ENCODE measurements around the gene TSFM. TPM values are rescaled to one million over a fixed set of nuclear protein-coding genes. Genes with fewer than 3 reads are reported as not detected.

The TSFM gene
- polyA plus RNA-seq, 3 donors, result 4.5 to 22.6 (median 21.8) TPM

GRCh38 chr12:57839996-57840395, 57.4 kb downstream of the TSFM start:
- Histone ChIP-seq H3K36me3 (replicated peaks in 1 of 2; ENCODE audit: control insufficient read depth in 1 of 2, insufficient read depth in 2 of 2, low read length in 2 of 2) (no peaks in the 10 kb centered on the region), H3K4me3 (replicated peaks in 1 of 3; ENCODE audit: low read depth in 2 of 3, low read length in 3 of 3) (no peak overlapping the region), H2AFZ (ENCODE audit: insufficient read depth, low read depth, low read length, poor library complexity, severe bottlenecking) (no peak overlapping the region), H3K4me1 (ENCODE audit: control insufficient read depth in 1 of 2, insufficient read depth in 2 of 2, low read length in 2 of 2) (peaks cover 96 to 100% of the 10 kb centered on the region in 2 donors), H4K20me1 (ENCODE audit: insufficient read depth, low read length) (peaks cover 100% of the 10 kb centered on the region), H3K4me2 (replicated peaks; ENCODE audit: extremely low read depth, low read length, poor library complexity, severe bottlenecking) (no peak overlapping the region), H3K27me3 (ENCODE audit: control insufficient read depth in 2 of 2, insufficient read depth in 2 of 2, low read length in 2 of 2) (no peaks in the 10 kb centered on the region), H3K27ac (ENCODE audit: low read depth in 1 of 2, low read length in 2 of 2) (peak overlapping the region; percentile 1 to 68), H3K9me3 (replicated peaks in 1 of 2; ENCODE audit: control insufficient read depth in 1 of 2, insufficient read depth in 1 of 2, low read length in 2 of 2) (no peaks in the 10 kb centered on the region), H3K79me2 (ENCODE audit: insufficient read depth, low read length) (peaks cover 100% of the 10 kb centered on the region), H3K9ac (ENCODE audit: insufficient read depth, low read length, poor library complexity, severe bottlenecking) (no peak overlapping the region)
- H3K9me3 Mint-ChIP-seq, result no peaks in the 10 kb centered on the region
- intact Hi-C loops (cut with micrococcal nuclease), result no loop called here
- H3K36me3 Mint-ChIP-seq, result peaks cover 8 to 28% of the 10 kb centered on the region in 2 donors
- no peak overlapping the region for H3K4me3 Mint-ChIP-seq
- WGBS (ENCODE audit: insufficient coverage), result 48% methylated on average over 4 of the region's 5 CpGs
- TF ChIP-seq, protein P1, sequence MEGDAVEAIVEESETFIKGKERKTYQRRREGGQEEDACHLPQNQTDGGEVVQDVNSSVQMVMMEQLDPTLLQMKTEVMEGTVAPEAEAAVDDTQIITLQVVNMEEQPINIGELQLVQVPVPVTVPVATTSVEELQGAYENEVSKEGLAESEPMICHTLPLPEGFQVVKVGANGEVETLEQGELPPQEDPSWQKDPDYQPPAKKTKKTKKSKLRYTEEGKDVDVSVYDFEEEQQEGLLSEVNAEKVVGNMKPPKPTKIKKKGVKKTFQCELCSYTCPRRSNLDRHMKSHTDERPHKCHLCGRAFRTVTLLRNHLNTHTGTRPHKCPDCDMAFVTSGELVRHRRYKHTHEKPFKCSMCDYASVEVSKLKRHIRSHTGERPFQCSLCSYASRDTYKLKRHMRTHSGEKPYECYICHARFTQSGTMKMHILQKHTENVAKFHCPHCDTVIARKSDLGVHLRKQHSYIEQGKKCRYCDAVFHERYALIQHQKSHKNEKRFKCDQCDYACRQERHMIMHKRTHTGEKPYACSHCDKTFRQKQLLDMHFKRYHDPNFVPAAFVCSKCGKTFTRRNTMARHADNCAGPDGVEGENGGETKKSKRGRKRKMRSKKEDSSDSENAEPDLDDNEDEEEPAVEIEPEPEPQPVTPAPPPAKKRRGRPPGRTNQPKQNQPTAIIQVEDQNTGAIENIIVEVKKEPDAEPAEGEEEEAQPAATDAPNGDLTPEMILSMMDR (IDR thresholded peaks at IDR 0.05), result no peak
- DNase-seq, result no peak
- peaks cover 96% of the 10 kb centered on the region for H3K4me1 Mint-ChIP-seq
- peaks cover 0 to 4% (median 0%) of the 10 kb centered on the region in 3 donors for H3K27me3 Mint-ChIP-seq (ENCODE audit: low read depth in 3 of 3)
- peak overlapping the region in 3 of 7 donors; percentile 8 to 48 (median 28) for H3K27ac Mint-ChIP-seq

GRCh38 chr12:57840726-57841125, 58.1 kb downstream of the TSFM start:
- no peak overlapping the region for H3K4me3 Mint-ChIP-seq
- H3K36me3 Mint-ChIP-seq, result peaks cover 8 to 28% of the 10 kb centered on the region in 2 donors
- no peaks in the 10 kb centered on the region for H3K9me3 Mint-ChIP-seq
- TF ChIP-seq, protein P1 (IDR thresholded peaks at IDR 0.05), result no peak
- Histone ChIP-seq H3K36me3 (replicated peaks in 1 of 2; ENCODE audit: control insufficient read depth in 1 of 2, insufficient read depth in 2 of 2, low read length in 2 of 2) (no peaks in the 10 kb centered on the region), H2AFZ (ENCODE audit: insufficient read depth, low read depth, low read length, poor library complexity, severe bottlenecking) (no peak overlapping the region), H3K4me3 (replicated peaks in 1 of 3; ENCODE audit: low read depth in 2 of 3, low read length in 3 of 3) (no peak overlapping the region), H3K27me3 (ENCODE audit: control insufficient read depth in 2 of 2, insufficient read depth in 2 of 2, low read length in 2 of 2) (no peaks in the 10 kb centered on the region), H3K9ac (ENCODE audit: insufficient read depth, low read length, poor library complexity, severe bottlenecking) (no peak overlapping the region), H3K9me3 (replicated peaks in 1 of 2; ENCODE audit: control insufficient read depth in 1 of 2, insufficient read depth in 1 of 2, low read length in 2 of 2) (no peaks in the 10 kb centered on the region), H3K4me1 (ENCODE audit: control insufficient read depth in 1 of 2, insufficient read depth in 2 of 2, low read length in 2 of 2) (peaks cover 89 to 94% of the 10 kb centered on the region in 2 donors), H3K27ac (ENCODE audit: low read depth in 1 of 2, low read length in 2 of 2) (peak overlapping the region in 1 of 2 donors; percentile 68), H3K79me2 (ENCODE audit: insufficient read depth, low read length) (peaks cover 100% of the 10 kb centered on the region), H4K20me1 (ENCODE audit: insufficient read depth, low read length) (peaks cover 100% of the 10 kb centered on the region), H3K4me2 (replicated peaks; ENCODE audit: extremely low read depth, low read length, poor library complexity, severe bottlenecking) (no peak overlapping the region)
- H3K27me3 Mint-ChIP-seq (ENCODE audit: low read depth in 3 of 3), result peaks cover 0 to 4% (median 0%) of the 10 kb centered on the region in 3 donors
- DNase-seq, result no peak
- 100% methylated on average over 1 of the region's 3 CpGs for WGBS (ENCODE audit: insufficient coverage)
- intact Hi-C loops (cut with micrococcal nuclease), result no loop called here
- peaks cover 88% of the 10 kb centered on the region for H3K4me1 Mint-ChIP-seq
- H3K27ac Mint-ChIP-seq, result peak overlapping the region in 3 of 7 donors; percentile 21 to 48 (median 32)

Data from CD14-positive monocyte (primary cell).